ENCODE results near the gene ITIH4. TPM values are rescaled to one million over a fixed set of nuclear protein-coding genes. Genes with fewer than 3 reads are reported as not detected.
A peak's percentile ranks its signal among the peaks of the same experiment; 100 is the strongest.

ITIH4 gene
- total RNA-seq, 3 donors from 2014 or later (not counting 1 experiment from before 2014, with no cell fraction given) = 28.2 to 33.0 (median 32.8) TPM

DNA sequence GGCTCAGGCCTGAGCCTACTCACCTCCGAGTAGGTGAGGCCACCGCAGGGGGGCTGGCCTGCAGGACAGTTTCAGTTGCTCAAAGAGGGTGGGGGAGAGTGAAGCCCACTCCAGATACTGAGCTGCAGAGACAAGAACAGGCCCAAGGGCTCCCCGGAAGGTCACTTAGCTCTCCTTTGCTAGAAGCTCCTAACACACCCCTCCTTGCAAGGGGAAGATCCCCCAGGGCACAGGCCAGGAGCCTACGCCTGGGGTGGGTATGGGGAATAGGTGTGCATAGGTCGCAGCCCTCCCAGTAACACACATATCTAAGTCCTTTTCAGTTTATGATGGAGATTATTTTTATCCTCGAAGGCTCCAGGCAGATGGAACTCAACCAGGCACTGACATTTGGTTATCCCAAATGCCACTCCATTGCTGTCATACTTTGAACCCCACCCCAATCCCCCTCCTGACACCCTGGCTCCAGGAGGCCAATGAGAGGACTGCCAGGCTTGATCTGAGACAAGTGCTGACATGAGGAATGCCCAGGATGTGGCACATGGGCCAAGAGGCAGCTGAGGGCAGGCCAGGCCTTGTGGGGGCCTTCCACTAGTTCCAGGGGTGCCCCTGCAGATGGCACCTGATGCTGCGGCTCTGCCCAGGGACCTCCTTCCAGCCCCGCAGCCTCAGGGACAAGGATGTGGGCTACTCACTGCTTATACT is 5.4 kb upstream of the ITIH4 start:
- H3K36me3 ChIP-seq (ENCODE audit: control insufficient read depth, insufficient read depth, low read length) = peaks cover 6% of the 10 kb centered on the region
- ATAC-seq (no peak), DNase-seq (no peak)
- H3K9me3 ChIP-seq (ENCODE audit: control insufficient read depth, insufficient read depth, low read length) = no peaks in the 10 kb centered on the region
- TF ChIP-seq, protein P1, sequence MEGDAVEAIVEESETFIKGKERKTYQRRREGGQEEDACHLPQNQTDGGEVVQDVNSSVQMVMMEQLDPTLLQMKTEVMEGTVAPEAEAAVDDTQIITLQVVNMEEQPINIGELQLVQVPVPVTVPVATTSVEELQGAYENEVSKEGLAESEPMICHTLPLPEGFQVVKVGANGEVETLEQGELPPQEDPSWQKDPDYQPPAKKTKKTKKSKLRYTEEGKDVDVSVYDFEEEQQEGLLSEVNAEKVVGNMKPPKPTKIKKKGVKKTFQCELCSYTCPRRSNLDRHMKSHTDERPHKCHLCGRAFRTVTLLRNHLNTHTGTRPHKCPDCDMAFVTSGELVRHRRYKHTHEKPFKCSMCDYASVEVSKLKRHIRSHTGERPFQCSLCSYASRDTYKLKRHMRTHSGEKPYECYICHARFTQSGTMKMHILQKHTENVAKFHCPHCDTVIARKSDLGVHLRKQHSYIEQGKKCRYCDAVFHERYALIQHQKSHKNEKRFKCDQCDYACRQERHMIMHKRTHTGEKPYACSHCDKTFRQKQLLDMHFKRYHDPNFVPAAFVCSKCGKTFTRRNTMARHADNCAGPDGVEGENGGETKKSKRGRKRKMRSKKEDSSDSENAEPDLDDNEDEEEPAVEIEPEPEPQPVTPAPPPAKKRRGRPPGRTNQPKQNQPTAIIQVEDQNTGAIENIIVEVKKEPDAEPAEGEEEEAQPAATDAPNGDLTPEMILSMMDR (IDR thresholded peaks at IDR 0.05) = no peak
- H3K4me3 ChIP-seq (ENCODE audit: low read length) = no peak overlapping the region
- no peaks in the 10 kb centered on the region for H3K9me3 Mint-ChIP-seq
- no peaks in the 10 kb centered on the region for H3K36me3 Mint-ChIP-seq
- H3K27me3 Mint-ChIP-seq (ENCODE audit: low read depth in 2 of 2) = no peaks in the 10 kb centered on the region
- peaks cover 42 to 66% of the 10 kb centered on the region in 2 donors for H3K4me1 Mint-ChIP-seq
- H3K4me1 ChIP-seq (ENCODE audit: control insufficient read depth, insufficient read depth, low read length) = peaks cover 53% of the 10 kb centered on the region
- no peak overlapping the region for H3K4me3 Mint-ChIP-seq
- H3K27me3 ChIP-seq (ENCODE audit: control insufficient read depth, insufficient read depth, low read length) = no peaks in the 10 kb centered on the region
- WGBS (ENCODE audit: insufficient coverage) = 79% methylated on average over 6 of the region's 8 CpGs
- peak overlapping the region; percentile 72 to 74 for H3K27ac Mint-ChIP-seq
- peak overlapping the region; percentile 1 for H3K27ac ChIP-seq (ENCODE audit: low read length)
- intact Hi-C loops (cut with micrococcal nuclease) = no loop called here

DNA sequence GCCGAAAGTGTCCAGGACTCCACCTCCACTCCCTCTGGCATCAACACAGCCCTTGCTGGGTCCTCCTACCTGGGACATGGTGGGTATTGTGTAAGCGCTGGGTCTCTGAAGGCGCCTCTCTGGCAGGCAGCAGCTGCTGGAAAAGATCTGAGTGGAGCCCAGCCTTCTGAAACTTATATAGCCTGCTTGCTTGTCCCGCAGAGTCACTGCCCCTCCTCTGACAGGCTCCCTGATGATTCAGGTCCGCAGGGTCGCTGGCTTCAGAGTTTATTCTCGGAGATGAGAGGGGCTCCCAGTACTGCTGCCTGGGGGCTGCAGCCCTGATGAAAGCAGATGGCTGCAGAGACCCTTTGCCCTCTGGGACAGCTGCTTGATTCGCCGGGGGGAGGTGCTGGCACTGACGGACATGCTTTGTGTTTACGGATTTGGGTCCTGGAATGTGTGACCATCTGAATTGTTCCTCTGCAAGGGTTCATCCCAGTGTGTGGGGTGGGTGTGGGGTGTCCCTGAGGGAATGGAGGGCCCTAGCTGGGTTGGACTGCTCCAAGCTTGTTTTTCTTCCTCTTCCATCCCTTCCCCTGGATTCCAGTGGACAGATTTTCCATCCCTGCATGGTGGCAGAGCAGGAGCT is 4.5 kb upstream of the ITIH4 start, which contains the start of gene MUSTN1:
Gene MUSTN1 (minus strand): TSS at position 149 of the 631 bp plus-strand sequence. CDS start 71 bp downstream, at position 78.
- no peak within 1 kb of the TSS for H3K27ac ChIP-seq (ENCODE audit: low read length)
- H3K4me3 ChIP-seq (ENCODE audit: low read length) = no peak within 1 kb of the TSS
- H3K4me1 ChIP-seq (ENCODE audit: control insufficient read depth, insufficient read depth, low read length) = peaks cover 43% of the 10 kb centered on the region
- DNase-seq (no peak), ATAC-seq (no peak)
- H3K9me3 ChIP-seq (ENCODE audit: control insufficient read depth, insufficient read depth, low read length) = no peaks in the 10 kb centered on the region
- intact Hi-C loops (cut with micrococcal nuclease) = no loop called here
- H3K27me3 ChIP-seq (ENCODE audit: control insufficient read depth, insufficient read depth, low read length) = no peaks in the 10 kb centered on the region
- peaks cover 37 to 57% of the 10 kb centered on the region in 2 donors for H3K4me1 Mint-ChIP-seq
- H3K36me3 ChIP-seq (ENCODE audit: control insufficient read depth, insufficient read depth, low read length) = peaks cover 6% of the 10 kb centered on the region
- H3K36me3 Mint-ChIP-seq = no peaks in the 10 kb centered on the region
- WGBS (ENCODE audit: insufficient coverage) = 97% methylated on average over 11 of the region's 11 CpGs
- no peak within 1 kb of the TSS for H3K4me3 Mint-ChIP-seq
- no peak within 1 kb of the TSS for H3K27ac Mint-ChIP-seq
- H3K27me3 Mint-ChIP-seq (ENCODE audit: low read depth in 2 of 2) = no peaks in the 10 kb centered on the region
- TF ChIP-seq, protein P1 (IDR thresholded peaks at IDR 0.05) = no peak
- H3K9me3 Mint-ChIP-seq = no peaks in the 10 kb centered on the region

DNA sequence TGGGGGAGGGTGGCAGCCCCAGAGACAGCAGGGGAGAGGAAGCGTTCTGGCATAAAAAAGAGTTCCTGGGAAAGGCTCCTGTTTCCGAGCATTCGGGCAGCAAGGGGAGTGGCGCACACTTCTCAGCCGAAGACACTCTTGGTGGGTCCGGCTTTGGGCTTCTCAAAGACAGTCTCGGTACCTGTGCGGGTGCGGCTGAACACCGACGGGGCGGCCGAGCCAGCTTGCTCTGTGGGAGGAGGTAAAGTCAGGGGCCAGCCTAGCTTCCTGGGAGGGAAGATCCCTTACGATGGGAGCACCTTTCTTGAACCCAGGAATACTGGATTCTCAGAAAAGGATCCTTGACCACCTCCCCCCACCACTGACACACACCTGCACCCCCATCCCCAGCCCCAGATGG is 2.7 kb upstream of the ITIH4 start:
- Histone ChIP-seq H3K4me1 (ENCODE audit: control insufficient read depth, insufficient read depth, low read length) (peaks cover 26% of the 10 kb centered on the region), H3K9me3 (ENCODE audit: control insufficient read depth, insufficient read depth, low read length) (no peaks in the 10 kb centered on the region), H3K27ac (ENCODE audit: low read length) (no peak overlapping the region), H3K36me3 (ENCODE audit: control insufficient read depth, insufficient read depth, low read length) (peaks cover 6% of the 10 kb centered on the region), H3K4me3 (ENCODE audit: low read length) (no peak overlapping the region), H3K27me3 (ENCODE audit: control insufficient read depth, insufficient read depth, low read length) (no peaks in the 10 kb centered on the region)
- no peak for DNase-seq
- intact Hi-C loops (cut with micrococcal nuclease) = no loop called here
- Mint-ChIP-seq H3K36me3 (no peaks in the 10 kb centered on the region), H3K4me1 (peaks cover 19 to 39% of the 10 kb centered on the region in 2 donors), H3K27me3 (ENCODE audit: low read depth in 2 of 2) (no peaks in the 10 kb centered on the region), H3K9me3 (no peaks in the 10 kb centered on the region), H3K27ac (no peak overlapping the region), H3K4me3 (no peak overlapping the region)
- ATAC-seq = no peak
- TF ChIP-seq, protein P1 (IDR thresholded peaks at IDR 0.05) = no peak
- WGBS (ENCODE audit: insufficient coverage) = 99% methylated on average over 14 of the region's 14 CpGs

Measured in natural killer cell (primary cell).